Measurements from ENCODE around the gene MACROD2.
"Not testable (repeated sequence)": the region's sequence is repeated elsewhere in the genome, so short reads cannot be mapped to it uniquely, and the experiment has no call there.

MACROD2 gene

GRCh38 chr20:15528391-15529111 is 1533.2 kb downstream of the MACROD2 start:
- TF ChIP-seq ZNF274 (IDR thresholded peaks at IDR 0.05; ENCODE audit: low read depth, low read length): no peak
- H3K4me3 ChIP-seq (ENCODE audit: low read length): no peak overlapping the region

DNA sequence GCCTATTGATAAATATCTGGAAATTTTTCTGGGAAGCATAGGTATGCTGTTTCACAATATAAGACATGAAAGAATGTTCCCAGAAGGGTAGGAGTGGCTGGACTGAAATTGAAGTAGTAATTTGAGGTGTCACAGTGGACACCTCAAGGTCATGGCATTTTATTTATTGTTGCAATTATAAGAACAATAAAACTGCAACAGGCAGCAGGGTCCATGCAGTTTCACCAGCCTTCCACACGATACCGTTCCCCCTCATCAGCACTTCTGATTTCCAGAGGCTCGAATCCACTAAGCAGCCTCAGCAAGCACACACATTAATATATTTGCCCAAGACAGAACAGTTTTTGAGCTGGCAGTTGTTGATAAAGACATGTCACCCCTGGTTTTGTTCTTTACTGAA is 1540.5 kb downstream of the MACROD2 start:
- no peak overlapping the region for H3K4me3 ChIP-seq (ENCODE audit: low read length)
- no peak for TF ChIP-seq ZNF274 (IDR thresholded peaks at IDR 0.05; ENCODE audit: low read depth, low read length)

DNA sequence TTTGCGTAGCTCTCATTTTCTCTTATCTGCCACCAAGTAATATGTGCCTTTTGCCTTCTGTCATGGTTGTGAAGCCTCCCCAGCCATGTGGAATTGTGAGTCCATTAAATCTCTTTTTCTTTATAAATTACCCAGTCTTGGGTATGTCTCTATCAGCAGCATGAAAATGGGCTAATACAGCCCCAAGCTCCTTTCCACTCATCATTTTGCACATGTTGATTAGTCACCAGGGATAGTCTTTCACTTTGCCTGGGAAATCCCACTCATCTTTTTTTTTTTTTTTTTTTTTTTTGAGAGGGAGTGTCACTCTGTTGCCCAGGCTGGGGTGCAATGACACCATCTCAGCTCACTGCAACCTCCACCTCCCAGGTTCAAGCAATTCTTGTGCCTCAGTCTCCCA is 1541.9 kb downstream of the MACROD2 start:
- H3K4me3 ChIP-seq (ENCODE audit: low read length): not testable (repeated sequence)

DNA sequence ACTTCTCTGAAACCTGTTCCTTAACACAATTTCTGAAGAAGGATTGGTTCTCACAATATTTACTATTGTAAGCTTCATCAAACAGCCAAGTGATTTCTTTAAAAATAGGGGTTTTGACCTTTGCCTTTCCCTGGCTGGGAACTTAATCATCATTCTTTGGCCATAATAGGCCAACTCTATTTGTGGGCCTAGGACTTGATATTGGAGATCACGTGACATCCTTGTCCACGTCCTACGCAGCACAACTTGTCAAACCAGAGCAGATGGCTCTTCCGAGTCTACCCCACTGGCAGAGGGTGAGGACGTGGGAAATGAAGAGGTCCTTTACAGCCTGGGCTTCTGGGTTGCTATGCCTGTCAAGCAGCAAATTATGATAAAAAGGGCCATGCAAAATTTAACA is 1547.3 kb downstream of the MACROD2 start:
- no peak for TF ChIP-seq ZNF274 (IDR thresholded peaks at IDR 0.05; ENCODE audit: low read depth, low read length)
- H3K4me3 ChIP-seq (ENCODE audit: low read length): no peak overlapping the region

GRCh38 chr20:15544742-15545141 is 1549.4 kb downstream of the MACROD2 start:
- H3K4me3 ChIP-seq (ENCODE audit: low read length): no peak overlapping the region
- TF ChIP-seq ZNF274 (IDR thresholded peaks at IDR 0.05; ENCODE audit: low read depth, low read length): no peak

GRCh38 chr20:15546525-15547023 is 1551.3 kb downstream of the MACROD2 start:
- no peak for TF ChIP-seq ZNF274 (IDR thresholded peaks at IDR 0.05; ENCODE audit: low read depth, low read length)
- no peak overlapping the region for H3K4me3 ChIP-seq (ENCODE audit: low read length)

DNA sequence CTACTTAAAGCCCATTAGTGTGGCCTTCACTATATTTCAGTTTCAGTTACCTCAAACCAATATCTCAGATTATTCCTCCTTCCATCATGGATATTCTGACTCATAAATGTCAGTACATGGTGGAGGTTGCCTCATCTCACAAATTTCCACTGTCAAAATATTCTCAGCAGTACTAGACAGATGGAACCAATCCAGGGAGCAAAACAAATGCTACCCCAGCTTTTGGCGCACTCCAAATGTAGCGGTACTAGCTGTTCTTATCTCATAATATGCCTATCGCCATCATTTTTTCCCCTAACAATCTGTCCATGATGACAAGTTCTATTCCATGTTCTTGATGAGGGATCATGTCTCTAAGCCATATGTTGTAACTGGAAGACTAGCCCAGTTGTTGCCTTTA is 1551.8 kb downstream of the MACROD2 start:
- no peak overlapping the region for H3K4me3 ChIP-seq (ENCODE audit: low read length)
- no peak for TF ChIP-seq ZNF274 (IDR thresholded peaks at IDR 0.05; ENCODE audit: low read depth, low read length)

GRCh38 chr20:15550116-15550870 is 1555.0 kb downstream of the MACROD2 start:
- TF ChIP-seq ZNF274 (IDR thresholded peaks at IDR 0.05; ENCODE audit: low read depth, low read length): no peak
- H3K4me3 ChIP-seq (ENCODE audit: low read length): no peak overlapping the region

DNA sequence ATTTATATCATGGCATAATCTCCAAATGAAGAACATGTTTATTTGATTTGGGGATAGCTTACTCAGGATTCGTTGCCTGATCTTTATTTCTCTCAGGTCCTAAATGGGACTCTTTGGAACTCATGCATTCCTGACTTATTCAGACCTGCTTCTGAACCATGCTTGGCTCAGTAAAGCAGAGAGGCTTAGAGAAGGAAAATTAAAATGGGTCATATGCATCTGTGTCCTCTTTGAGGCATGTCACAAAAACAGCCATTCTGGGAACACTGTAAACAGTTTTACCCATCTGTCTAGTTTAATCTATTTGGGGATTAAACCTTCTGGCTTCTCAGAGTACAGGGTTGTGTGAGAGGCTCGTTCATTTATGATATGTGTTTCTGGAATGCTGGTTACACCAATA is 1560.6 kb downstream of the MACROD2 start:
- TF ChIP-seq ZNF274 (IDR thresholded peaks at IDR 0.05; ENCODE audit: low read depth, low read length): no peak

GRCh38 chr20:15556869-15557268 is 1561.6 kb downstream of the MACROD2 start:
- H3K4me3 ChIP-seq (ENCODE audit: low read length): no peak overlapping the region
- no peak for TF ChIP-seq ZNF274 (IDR thresholded peaks at IDR 0.05; ENCODE audit: low read depth, low read length)

More for the DNA sequence above, 1560.6 kb downstream of the MACROD2 start:
- H3K4me3 ChIP-seq (ENCODE audit: low read length): no peak overlapping the region

DNA sequence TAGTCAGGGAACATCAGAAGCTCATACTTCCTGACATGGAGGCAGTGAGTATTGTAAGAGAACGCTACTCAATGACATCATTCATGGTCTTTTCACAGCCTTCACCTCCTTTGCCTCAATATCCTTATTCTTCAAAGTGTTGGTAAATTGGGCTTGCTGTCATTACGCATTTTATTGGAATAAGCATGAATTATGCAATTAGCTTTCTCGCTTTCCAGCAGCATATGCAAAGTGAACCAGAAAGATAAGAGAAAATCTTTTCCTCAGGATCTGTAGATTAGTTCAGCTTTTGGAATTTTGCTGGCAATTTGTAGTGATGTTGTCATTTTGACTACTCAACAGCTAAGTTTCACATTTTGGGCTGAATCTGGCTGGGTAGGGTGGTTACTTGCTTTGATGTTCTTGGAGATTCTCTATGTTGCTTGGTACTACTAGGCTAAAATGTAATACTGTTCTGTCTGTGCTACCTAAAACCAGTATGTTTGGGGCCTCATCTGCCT is 1565.8 kb downstream of the MACROD2 start:
- H3K4me3 ChIP-seq (ENCODE audit: low read length): no peak overlapping the region
- no peak for TF ChIP-seq ZNF274 (IDR thresholded peaks at IDR 0.05; ENCODE audit: low read depth, low read length)

DNA sequence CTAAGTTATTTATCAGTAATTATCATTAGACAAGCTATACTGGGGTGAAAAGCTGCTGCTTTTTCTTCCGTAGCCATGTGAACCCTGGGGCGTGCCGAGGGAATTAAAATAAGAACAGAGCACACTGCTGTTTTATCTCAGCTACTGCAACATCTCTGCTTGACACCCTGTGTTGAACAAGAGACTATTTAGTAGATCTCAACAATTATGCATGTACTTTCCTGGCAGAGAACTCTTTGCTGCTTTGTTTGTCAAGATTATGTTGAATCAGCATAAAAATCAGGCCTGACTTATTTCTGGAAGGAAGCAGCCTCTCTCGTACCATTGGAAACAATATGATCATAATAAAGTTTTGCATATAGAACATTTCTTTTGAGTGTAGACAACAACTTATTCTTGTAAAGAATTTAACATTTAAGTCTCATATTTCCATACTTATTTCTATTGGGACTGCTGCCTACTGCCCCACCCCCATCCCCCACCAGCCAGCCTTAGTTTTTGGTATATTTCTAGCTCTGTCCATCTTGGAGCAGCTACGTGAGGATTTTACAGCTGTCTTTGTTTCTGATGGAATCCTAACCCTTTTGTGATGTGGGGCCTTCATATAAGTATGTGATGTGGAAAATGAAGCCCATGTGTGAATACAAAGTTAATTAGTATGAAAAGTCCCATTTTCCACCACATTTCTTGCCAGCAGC is 1566.5 kb downstream of the MACROD2 start:
- H3K4me3 ChIP-seq (ENCODE audit: low read length): no peak overlapping the region
- no peak for TF ChIP-seq ZNF274 (IDR thresholded peaks at IDR 0.05; ENCODE audit: low read depth, low read length)

- TF ChIP-seq ZNF274 (IDR thresholded peaks at IDR 0.05; ENCODE audit: low read depth, low read length): no peak
Observed at GRCh38 chr20:15563836-15564235, 1568.5 kb downstream of the MACROD2 start.

DNA sequence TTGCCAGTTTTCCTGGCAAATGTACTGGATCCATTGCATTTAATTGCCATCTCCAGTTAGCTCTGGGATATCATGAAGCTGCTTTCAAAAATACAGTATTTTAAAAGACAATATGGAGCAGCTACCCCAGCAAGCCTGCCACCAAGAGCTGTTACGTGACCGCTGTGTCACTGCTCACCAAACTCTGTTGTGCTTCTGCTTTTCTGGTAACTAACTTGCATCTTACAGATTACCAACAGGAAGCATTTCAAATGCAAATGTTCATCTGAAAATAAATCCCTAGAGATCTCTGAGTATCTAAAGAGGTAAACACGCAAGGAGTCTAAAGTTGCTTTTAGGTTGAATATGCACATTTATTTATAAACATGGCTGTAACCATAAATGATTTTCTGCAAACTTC is 1569.7 kb downstream of the MACROD2 start:
- H3K4me3 ChIP-seq (ENCODE audit: low read length): no peak overlapping the region
- no peak for TF ChIP-seq ZNF274 (IDR thresholded peaks at IDR 0.05; ENCODE audit: low read depth, low read length)

More at GRCh38 chr20:15563836-15564235, 1568.5 kb downstream of the MACROD2 start:
- H3K4me3 ChIP-seq (ENCODE audit: low read length): no peak overlapping the region

Measured in GM08714 (cell line).